ENCODE results near the gene GSDMA. TPM values are rescaled to one million over a fixed set of nuclear protein-coding genes. Genes with fewer than 3 reads are reported as not detected.

GSDMA gene
- total and polyA plus RNA-seq, 9 of the 15 experiments (the other 6 are each of a cell fraction or from before 2014, with no cell fraction given) = 0.04 to 0.13 (median 0.07) TPM; not detected in 2

DNA sequence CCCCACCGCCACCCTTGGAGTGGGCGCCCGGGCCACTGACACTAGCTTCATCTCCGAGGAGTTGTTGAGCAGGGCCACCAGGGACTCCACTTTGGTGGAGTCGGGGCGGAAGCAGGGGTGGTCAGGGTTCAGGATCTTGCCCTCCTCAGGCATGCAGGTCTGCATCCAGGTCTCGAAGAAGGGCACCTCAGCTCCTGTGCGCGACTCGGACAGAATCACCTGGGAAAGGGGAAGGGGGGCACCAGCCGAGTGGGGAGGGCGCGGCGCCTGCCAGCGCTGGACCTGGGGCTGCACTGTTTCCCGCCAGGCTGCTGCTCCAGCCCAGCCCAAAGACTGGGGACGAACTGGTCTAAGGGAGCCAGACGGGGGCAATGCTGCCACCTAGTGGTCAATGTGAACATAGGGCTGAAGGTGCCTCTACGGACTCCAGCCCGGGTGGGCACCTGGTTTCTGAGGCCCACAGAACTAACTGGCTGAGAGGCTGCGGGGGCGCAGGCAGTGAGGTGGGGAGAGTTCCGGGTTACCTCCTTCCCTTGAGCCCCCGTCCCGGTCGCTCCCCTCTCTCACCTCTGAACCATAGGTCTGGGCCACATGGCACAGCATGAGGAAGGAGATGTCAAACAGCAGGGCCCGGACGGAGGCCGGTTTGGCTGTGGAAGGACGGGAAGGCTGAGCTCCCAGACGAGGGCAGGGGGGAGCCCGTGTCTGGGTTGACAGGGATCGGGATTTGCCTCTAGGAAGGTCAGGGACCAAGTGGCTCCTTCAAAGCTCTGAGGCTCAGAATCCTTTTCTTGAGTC, 64.2 kb downstream of the GSDMA start (continued):
- TF ChIP-seq, protein P1, sequence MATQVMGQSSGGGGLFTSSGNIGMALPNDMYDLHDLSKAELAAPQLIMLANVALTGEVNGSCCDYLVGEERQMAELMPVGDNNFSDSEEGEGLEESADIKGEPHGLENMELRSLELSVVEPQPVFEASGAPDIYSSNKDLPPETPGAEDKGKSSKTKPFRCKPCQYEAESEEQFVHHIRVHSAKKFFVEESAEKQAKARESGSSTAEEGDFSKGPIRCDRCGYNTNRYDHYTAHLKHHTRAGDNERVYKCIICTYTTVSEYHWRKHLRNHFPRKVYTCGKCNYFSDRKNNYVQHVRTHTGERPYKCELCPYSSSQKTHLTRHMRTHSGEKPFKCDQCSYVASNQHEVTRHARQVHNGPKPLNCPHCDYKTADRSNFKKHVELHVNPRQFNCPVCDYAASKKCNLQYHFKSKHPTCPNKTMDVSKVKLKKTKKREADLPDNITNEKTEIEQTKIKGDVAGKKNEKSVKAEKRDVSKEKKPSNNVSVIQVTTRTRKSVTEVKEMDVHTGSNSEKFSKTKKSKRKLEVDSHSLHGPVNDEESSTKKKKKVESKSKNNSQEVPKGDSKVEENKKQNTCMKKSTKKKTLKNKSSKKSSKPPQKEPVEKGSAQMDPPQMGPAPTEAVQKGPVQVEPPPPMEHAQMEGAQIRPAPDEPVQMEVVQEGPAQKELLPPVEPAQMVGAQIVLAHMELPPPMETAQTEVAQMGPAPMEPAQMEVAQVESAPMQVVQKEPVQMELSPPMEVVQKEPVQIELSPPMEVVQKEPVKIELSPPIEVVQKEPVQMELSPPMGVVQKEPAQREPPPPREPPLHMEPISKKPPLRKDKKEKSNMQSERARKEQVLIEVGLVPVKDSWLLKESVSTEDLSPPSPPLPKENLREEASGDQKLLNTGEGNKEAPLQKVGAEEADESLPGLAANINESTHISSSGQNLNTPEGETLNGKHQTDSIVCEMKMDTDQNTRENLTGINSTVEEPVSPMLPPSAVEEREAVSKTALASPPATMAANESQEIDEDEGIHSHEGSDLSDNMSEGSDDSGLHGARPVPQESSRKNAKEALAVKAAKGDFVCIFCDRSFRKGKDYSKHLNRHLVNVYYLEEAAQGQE (IDR thresholded peaks at IDR 0.05; ENCODE audit: borderline replicate concordance) = peak; percentile 57; the same call in 1 of the 2 replicates
- TF ChIP-seq, protein P1 (CRISPR knock-in tag; IDR thresholded peaks at IDR 0.05; ENCODE audit: low read depth) = no peak
- TF ChIP-seq GATA2 (CRISPR knock-in tag; IDR thresholded peaks at IDR 0.05) (no peak), ARID1B (IDR thresholded peaks at IDR 0.05) (no peak), ZNF778 (CRISPR knock-in tag; IDR thresholded peaks at IDR 0.05) (no peak)
- TF ChIP-seq, protein P2, sequence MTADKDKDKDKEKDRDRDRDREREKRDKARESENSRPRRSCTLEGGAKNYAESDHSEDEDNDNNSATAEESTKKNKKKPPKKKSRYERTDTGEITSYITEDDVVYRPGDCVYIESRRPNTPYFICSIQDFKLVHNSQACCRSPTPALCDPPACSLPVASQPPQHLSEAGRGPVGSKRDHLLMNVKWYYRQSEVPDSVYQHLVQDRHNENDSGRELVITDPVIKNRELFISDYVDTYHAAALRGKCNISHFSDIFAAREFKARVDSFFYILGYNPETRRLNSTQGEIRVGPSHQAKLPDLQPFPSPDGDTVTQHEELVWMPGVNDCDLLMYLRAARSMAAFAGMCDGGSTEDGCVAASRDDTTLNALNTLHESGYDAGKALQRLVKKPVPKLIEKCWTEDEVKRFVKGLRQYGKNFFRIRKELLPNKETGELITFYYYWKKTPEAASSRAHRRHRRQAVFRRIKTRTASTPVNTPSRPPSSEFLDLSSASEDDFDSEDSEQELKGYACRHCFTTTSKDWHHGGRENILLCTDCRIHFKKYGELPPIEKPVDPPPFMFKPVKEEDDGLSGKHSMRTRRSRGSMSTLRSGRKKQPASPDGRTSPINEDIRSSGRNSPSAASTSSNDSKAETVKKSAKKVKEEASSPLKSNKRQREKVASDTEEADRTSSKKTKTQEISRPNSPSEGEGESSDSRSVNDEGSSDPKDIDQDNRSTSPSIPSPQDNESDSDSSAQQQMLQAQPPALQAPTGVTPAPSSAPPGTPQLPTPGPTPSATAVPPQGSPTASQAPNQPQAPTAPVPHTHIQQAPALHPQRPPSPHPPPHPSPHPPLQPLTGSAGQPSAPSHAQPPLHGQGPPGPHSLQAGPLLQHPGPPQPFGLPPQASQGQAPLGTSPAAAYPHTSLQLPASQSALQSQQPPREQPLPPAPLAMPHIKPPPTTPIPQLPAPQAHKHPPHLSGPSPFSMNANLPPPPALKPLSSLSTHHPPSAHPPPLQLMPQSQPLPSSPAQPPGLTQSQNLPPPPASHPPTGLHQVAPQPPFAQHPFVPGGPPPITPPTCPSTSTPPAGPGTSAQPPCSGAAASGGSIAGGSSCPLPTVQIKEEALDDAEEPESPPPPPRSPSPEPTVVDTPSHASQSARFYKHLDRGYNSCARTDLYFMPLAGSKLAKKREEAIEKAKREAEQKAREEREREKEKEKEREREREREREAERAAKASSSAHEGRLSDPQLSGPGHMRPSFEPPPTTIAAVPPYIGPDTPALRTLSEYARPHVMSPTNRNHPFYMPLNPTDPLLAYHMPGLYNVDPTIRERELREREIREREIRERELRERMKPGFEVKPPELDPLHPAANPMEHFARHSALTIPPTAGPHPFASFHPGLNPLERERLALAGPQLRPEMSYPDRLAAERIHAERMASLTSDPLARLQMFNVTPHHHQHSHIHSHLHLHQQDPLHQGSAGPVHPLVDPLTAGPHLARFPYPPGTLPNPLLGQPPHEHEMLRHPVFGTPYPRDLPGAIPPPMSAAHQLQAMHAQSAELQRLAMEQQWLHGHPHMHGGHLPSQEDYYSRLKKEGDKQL (CRISPR knock-in tag; IDR thresholded peaks at IDR 0.05; ENCODE audit: borderline replicate concordance) = no peak

All from K562 (cell line).